Stimulated activated CD4-positive, alpha-beta T cell treated with anti-CD3 and anti-CD28 coated beads, Interleukin-2, amount 100 ng/mL, for 4 hours (primary cell): ENCODE results near the gene LRP5.

Experiments
- DNase-seq: peaks from one replicate; pipeline ENCODE4 v3.0.0-alpha.2; 2020; ENCODE audit warnings: low read depth

Gene LRP5

GRCh38 chr11:68312117-68312779 is at the start of gene LRP5:
LRP5 (plus strand) TSS chr11:68312591; CDS start chr11:68312715, 124 bp downstream.
- DNase-seq = no peak

GRCh38 chr11:68263444-68264035 is 48.9 kb upstream of the LRP5 start:
- DNase-seq = no peak

GRCh38 chr11:68264244-68264643 is 48.1 kb upstream of the LRP5 start:
- DNase-seq = no peak

- DNase-seq = no peak
Measured at GRCh38 chr11:68264741-68265540, 47.5 kb upstream of the LRP5 start.

GRCh38 chr11:68266121-68266891 is 46.1 kb upstream of the LRP5 start:
- no peak for DNase-seq

GRCh38 chr11:68266936-68267880 is 45.2 kb upstream of the LRP5 start:
- DNase-seq = no peak

- no peak for DNase-seq
Measured at GRCh38 chr11:68267881-68268240, 44.5 kb upstream of the LRP5 start.

- DNase-seq = no peak
Measured at GRCh38 chr11:68269414-68270081, 42.8 kb upstream of the LRP5 start.

- DNase-seq = no peak
Measured at GRCh38 chr11:68270196-68271022, 42.0 kb upstream of the LRP5 start.

- peak; percentile 42 for DNase-seq
Measured at GRCh38 chr11:68271023-68271780, 41.2 kb upstream of the LRP5 start.

- DNase-seq = peak; percentile 89
Measured at GRCh38 chr11:68271781-68272608, 40.4 kb upstream of the LRP5 start, which contains the start of gene C11orf24. C11orf24 (minus strand) TSS chr11:68271973; CDS start chr11:68263767, 8,206 bp downstream.

GRCh38 chr11:68273026-68273738 is 39.2 kb upstream of the LRP5 start:
- DNase-seq = no peak

- DNase-seq = no peak
Measured at GRCh38 chr11:68274306-68274705, 38.1 kb upstream of the LRP5 start.

GRCh38 chr11:68275721-68276507 is 36.5 kb upstream of the LRP5 start:
- DNase-seq = peak; percentile 16

- no peak for DNase-seq
Measured at GRCh38 chr11:68276861-68277260, 35.5 kb upstream of the LRP5 start.

- DNase-seq = no peak
Measured at GRCh38 chr11:68279676-68280075, 32.7 kb upstream of the LRP5 start.
